ENCODE results near the gene UBC. TPM values are rescaled to one million over a fixed set of nuclear protein-coding genes. Genes with fewer than 3 reads are reported as not detected.
A peak's percentile ranks its signal among the peaks of the same experiment; 100 is the strongest.

UBC gene
- total and polyA plus RNA-seq, 9 of the 15 experiments (the other 6 are each of a cell fraction or from before 2014, with no cell fraction given) = 533 to 1,153 (median 813) TPM

DNA sequence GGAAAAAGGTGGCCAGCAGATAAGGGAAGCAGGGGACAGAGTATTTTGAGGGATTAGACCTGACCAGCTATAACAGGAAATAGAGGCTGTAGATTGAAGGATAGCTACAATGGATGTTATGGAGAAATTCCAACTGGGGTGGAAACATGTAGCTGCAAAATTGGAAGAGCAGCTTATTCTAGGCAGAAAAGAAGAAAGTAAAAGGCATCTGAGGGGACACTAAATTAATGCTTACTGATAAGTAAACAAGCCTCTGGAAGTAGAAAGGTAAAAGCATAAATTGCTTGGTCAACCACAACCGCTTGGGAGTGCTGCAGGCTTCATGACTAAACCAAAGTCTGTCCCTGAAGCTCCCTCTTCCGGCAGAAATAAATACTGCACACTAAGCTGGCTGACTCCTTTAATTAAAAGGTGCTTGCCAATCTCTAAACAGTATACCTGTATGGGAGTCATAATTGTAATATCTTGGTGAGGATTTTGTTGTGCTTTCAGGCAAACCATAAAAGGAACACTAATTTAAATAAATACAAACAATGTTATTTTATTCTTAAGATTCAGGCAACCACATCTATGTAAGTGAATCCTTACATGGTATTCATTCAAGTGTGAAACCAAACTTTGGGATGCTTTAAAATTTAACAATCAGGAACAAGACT is 7.7 kb downstream of the UBC start (continued):
- TF ChIP-seq C11orf30 (IDR thresholded peaks at IDR 0.05; ENCODE audit: low read depth) (peak; percentile 50; the same call in 1 of the 2 replicates), MAFK (IDR thresholded peaks at IDR 0.05; ENCODE audit: low read length) (peak; percentile 47), RAD21 (CRISPR knock-in tag; conservative IDR thresholded peaks at IDR 0.05 in 1 of 2, IDR thresholded peaks at IDR 0.05 in 1 of 2) (peak; percentile 96 to 98), ARID1B (IDR thresholded peaks at IDR 0.05) (peak; percentile 59), ZNF408 (CRISPR knock-in tag; IDR thresholded peaks at IDR 0.05; ENCODE audit: low read depth) (no peak), NONO (IDR thresholded peaks at IDR 0.05; ENCODE audit: low read depth in 2 of 2, low read length in 1 of 2) (peak in 1 of 2 experiments; percentile 22; a peak in 1 of 4 replicates), EWSR1 (IDR thresholded peaks at IDR 0.05; ENCODE audit: borderline replicate concordance, low read depth, partially characterized antibody) (no peak), L3MBTL2 (IDR thresholded peaks at IDR 0.05) (peak; percentile 39; the same call in 1 of the 2 replicates), CC2D1A (IDR thresholded peaks at IDR 0.05) (peak; percentile 44; the same call in 1 of the 2 replicates)
- TF ChIP-seq, protein P1, sequence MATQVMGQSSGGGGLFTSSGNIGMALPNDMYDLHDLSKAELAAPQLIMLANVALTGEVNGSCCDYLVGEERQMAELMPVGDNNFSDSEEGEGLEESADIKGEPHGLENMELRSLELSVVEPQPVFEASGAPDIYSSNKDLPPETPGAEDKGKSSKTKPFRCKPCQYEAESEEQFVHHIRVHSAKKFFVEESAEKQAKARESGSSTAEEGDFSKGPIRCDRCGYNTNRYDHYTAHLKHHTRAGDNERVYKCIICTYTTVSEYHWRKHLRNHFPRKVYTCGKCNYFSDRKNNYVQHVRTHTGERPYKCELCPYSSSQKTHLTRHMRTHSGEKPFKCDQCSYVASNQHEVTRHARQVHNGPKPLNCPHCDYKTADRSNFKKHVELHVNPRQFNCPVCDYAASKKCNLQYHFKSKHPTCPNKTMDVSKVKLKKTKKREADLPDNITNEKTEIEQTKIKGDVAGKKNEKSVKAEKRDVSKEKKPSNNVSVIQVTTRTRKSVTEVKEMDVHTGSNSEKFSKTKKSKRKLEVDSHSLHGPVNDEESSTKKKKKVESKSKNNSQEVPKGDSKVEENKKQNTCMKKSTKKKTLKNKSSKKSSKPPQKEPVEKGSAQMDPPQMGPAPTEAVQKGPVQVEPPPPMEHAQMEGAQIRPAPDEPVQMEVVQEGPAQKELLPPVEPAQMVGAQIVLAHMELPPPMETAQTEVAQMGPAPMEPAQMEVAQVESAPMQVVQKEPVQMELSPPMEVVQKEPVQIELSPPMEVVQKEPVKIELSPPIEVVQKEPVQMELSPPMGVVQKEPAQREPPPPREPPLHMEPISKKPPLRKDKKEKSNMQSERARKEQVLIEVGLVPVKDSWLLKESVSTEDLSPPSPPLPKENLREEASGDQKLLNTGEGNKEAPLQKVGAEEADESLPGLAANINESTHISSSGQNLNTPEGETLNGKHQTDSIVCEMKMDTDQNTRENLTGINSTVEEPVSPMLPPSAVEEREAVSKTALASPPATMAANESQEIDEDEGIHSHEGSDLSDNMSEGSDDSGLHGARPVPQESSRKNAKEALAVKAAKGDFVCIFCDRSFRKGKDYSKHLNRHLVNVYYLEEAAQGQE (IDR thresholded peaks at IDR 0.05; ENCODE audit: borderline replicate concordance) = peak; percentile 89
- TF ChIP-seq, protein P1 (CRISPR knock-in tag; IDR thresholded peaks at IDR 0.05; ENCODE audit: low read depth) = no peak
- TF ChIP-seq, protein P2, sequence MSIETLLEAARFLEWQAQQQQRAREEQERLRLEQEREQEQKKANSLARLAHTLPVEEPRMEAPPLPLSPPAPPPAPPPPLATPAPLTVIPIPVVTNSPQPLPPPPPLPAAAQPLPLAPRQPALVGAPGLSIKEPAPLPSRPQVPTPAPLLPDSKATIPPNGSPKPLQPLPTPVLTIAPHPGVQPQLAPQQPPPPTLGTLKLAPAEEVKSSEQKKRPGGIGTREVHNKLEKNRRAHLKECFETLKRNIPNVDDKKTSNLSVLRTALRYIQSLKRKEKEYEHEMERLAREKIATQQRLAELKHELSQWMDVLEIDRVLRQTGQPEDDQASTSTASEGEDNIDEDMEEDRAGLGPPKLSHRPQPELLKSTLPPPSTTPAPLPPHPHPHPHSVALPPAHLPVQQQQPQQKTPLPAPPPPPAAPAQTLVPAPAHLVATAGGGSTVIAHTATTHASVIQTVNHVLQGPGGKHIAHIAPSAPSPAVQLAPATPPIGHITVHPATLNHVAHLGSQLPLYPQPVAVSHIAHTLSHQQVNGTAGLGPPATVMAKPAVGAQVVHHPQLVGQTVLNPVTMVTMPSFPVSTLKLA (conservative IDR thresholded peaks at IDR 0.05) = peak in 1 of 2 experiments; percentile 21; a peak in 1 of 4 replicates
- TF ChIP-seq, protein P3, sequence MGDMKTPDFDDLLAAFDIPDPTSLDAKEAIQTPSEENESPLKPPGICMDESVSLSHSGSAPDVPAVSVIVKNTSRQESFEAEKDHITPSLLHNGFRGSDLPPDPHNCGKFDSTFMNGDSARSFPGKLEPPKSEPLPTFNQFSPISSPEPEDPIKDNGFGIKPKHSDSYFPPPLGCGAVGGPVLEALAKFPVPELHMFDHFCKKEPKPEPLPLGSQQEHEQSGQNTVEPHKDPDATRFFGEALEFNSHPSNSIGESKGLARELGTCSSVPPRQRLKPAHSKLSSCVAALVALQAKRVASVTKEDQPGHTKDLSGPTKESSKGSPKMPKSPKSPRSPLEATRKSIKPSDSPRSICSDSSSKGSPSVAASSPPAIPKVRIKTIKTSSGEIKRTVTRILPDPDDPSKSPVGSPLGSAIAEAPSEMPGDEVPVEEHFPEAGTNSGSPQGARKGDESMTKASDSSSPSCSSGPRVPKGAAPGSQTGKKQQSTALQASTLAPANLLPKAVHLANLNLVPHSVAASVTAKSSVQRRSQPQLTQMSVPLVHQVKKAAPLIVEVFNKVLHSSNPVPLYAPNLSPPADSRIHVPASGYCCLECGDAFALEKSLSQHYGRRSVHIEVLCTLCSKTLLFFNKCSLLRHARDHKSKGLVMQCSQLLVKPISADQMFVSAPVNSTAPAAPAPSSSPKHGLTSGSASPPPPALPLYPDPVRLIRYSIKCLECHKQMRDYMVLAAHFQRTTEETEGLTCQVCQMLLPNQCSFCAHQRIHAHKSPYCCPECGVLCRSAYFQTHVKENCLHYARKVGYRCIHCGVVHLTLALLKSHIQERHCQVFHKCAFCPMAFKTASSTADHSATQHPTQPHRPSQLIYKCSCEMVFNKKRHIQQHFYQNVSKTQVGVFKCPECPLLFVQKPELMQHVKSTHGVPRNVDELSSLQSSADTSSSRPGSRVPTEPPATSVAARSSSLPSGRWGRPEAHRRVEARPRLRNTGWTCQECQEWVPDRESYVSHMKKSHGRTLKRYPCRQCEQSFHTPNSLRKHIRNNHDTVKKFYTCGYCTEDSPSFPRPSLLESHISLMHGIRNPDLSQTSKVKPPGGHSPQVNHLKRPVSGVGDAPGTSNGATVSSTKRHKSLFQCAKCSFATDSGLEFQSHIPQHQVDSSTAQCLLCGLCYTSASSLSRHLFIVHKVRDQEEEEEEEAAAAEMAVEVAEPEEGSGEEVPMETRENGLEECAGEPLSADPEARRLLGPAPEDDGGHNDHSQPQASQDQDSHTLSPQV (IDR thresholded peaks at IDR 0.05) = peak; percentile 92

Data from K562 (cell line).